NOMO-1 (cell line): ENCODE results near the gene DCBLD2.
A peak's percentile ranks its signal among the peaks of the same experiment; 100 is the strongest.

Source experiments
- DNase-seq, 2 experiments: peaks; one replicate each; lab custom pipeline; 2025; ENCODE audit not compliant: unreplicated experiment in 2 of 2; lab: John Stamatoyannopoulos, UW

Gene DCBLD2

GRCh38 chr3:98799479-98799878, 102.0 kb downstream of the DCBLD2 start:
- DNase-seq: no peak

- DNase-seq: no peak
These were observed 102.7 kb downstream of the DCBLD2 start for GRCh38 chr3:98798820-98799219.

GRCh38 chr3:98797905-98798304, 103.6 kb downstream of the DCBLD2 start:
- no peak for DNase-seq

- DNase-seq: no peak
These were observed 105.2 kb downstream of the DCBLD2 start for GRCh38 chr3:98796334-98796733.

GRCh38 chr3:98793971-98794370, 107.5 kb downstream of the DCBLD2 start:
- no peak for DNase-seq

GRCh38 chr3:98791341-98792325, 109.9 kb downstream of the DCBLD2 start:
- DNase-seq: no peak

- no peak for DNase-seq
These were observed 112.8 kb downstream of the DCBLD2 start for GRCh38 chr3:98788651-98789050.

- DNase-seq: no peak
These were observed 114.3 kb downstream of the DCBLD2 start for GRCh38 chr3:98787181-98787580.

GRCh38 chr3:98786364-98787006, 115.0 kb downstream of the DCBLD2 start:
- peak; percentile 62 to 73 for DNase-seq

- peak; percentile 22 to 69 for DNase-seq
These were observed 116.6 kb downstream of the DCBLD2 start for GRCh38 chr3:98784666-98785600.

GRCh38 chr3:98784042-98784441, 117.5 kb downstream of the DCBLD2 start:
- DNase-seq: no peak

GRCh38 chr3:98782824-98783500, 118.5 kb downstream of the DCBLD2 start:
- DNase-seq: no peak

- no peak for DNase-seq
These were observed 121.2 kb downstream of the DCBLD2 start for GRCh38 chr3:98780343-98780742.

- DNase-seq: no peak
These were observed 121.8 kb downstream of the DCBLD2 start for GRCh38 chr3:98779541-98780335.

GRCh38 chr3:98778852-98779413, 122.6 kb downstream of the DCBLD2 start:
- DNase-seq: peak; percentile 48 to 66

- DNase-seq: peak; percentile 52 to 92
These were observed 123.1 kb downstream of the DCBLD2 start for GRCh38 chr3:98778383-98778782.

GRCh38 chr3:98777801-98778220, 123.7 kb downstream of the DCBLD2 start:
- no peak for DNase-seq

GRCh38 chr3:98777286-98777685, 124.2 kb downstream of the DCBLD2 start:
- no peak for DNase-seq

GRCh38 chr3:98776140-98776493, 125.4 kb downstream of the DCBLD2 start:
- DNase-seq: no peak
